Measurements from ENCODE around the gene RD3L. TPM values are rescaled to one million over a fixed set of nuclear protein-coding genes. Genes with fewer than 3 reads are reported as not detected.
A peak's percentile ranks its signal among the peaks of the same experiment; 100 is the strongest.

The RD3L gene
- total RNA-seq, 1 donor from 2014 or later, result not detected

- no peaks in the 10 kb centered on the region for H3K9me3 ChIP-seq
- DNase-seq (no peak), ATAC-seq (no peak)
- peaks cover 4% of the 10 kb centered on the region for H3K27me3 ChIP-seq (ENCODE audit: low read depth)
- no peaks in the 10 kb centered on the region for H3K36me3 ChIP-seq
- H3K4me3 ChIP-seq, result no peak overlapping the region
- no peaks in the 10 kb centered on the region for H3K4me1 ChIP-seq
- intact Hi-C loops (cut with DNase I), result no loop called here
- no peak overlapping the region for H3K27ac ChIP-seq
- no peak for TF ChIP-seq CTCF (IDR thresholded peaks at IDR 0.05)
Measured at GRCh38 chr14:103941462-103941861, 867 bp downstream of the RD3L start.

- Histone ChIP-seq H3K4me3 (no peak overlapping the region), H3K9me3 (no peaks in the 10 kb centered on the region), H3K4me1 (no peaks in the 10 kb centered on the region), H3K27ac (no peak overlapping the region), H3K36me3 (no peaks in the 10 kb centered on the region), H3K27me3 (ENCODE audit: low read depth) (no peaks in the 10 kb centered on the region)
- TF ChIP-seq CTCF (IDR thresholded peaks at IDR 0.05), result no peak
- intact Hi-C loops (cut with DNase I), result no loop called here
- DNase-seq, result no peak
- no peak for ATAC-seq
Measured at GRCh38 chr14:103935102-103935501, 7.2 kb downstream of the RD3L start.

- no peak for ATAC-seq
- no peak overlapping the region for H3K4me3 ChIP-seq
Measured at GRCh38 chr14:103932791-103933490, 9.4 kb downstream of the RD3L start.

GRCh38 chr14:103931422-103931821 is 10.9 kb downstream of the RD3L start:
- Histone ChIP-seq H3K36me3 (no peaks in the 10 kb centered on the region), H3K27me3 (ENCODE audit: low read depth) (no peaks in the 10 kb centered on the region), H3K4me3 (no peak overlapping the region), H3K4me1 (no peaks in the 10 kb centered on the region), H3K27ac (no peak overlapping the region), H3K9me3 (no peaks in the 10 kb centered on the region)
- intact Hi-C loops (cut with DNase I), result no loop called here
- DNase-seq (no peak), ATAC-seq (peak in 1 of 2 donors; percentile 48)
- TF ChIP-seq CTCF (IDR thresholded peaks at IDR 0.05), result no peak

More at GRCh38 chr14:103932791-103933490, 9.4 kb downstream of the RD3L start:
- Histone ChIP-seq H3K4me1 (no peaks in the 10 kb centered on the region), H3K36me3 (no peaks in the 10 kb centered on the region), H3K27ac (no peak overlapping the region), H3K9me3 (no peaks in the 10 kb centered on the region), H3K27me3 (ENCODE audit: low read depth) (no peaks in the 10 kb centered on the region)
- intact Hi-C loops (cut with DNase I), result no loop called here
- no peak for TF ChIP-seq CTCF (IDR thresholded peaks at IDR 0.05)
- DNase-seq, result no peak

GRCh38 chr14:103930051-103930604 is 12.2 kb downstream of the RD3L start:
- intact Hi-C loops (cut with DNase I), result no loop called here
- Histone ChIP-seq H3K4me3 (no peak overlapping the region), H3K27me3 (ENCODE audit: low read depth) (no peaks in the 10 kb centered on the region), H3K9me3 (no peaks in the 10 kb centered on the region), H3K36me3 (no peaks in the 10 kb centered on the region), H3K4me1 (no peaks in the 10 kb centered on the region), H3K27ac (no peak overlapping the region)
- DNase-seq, result no peak
- no peak for ATAC-seq
- TF ChIP-seq CTCF (IDR thresholded peaks at IDR 0.05), result no peak

Measured in lower lobe of right lung (tissue), 2 donors.